Measurements from ENCODE around the gene PTOV1.

PTOV1 gene

GRCh38 chr19:49879243-49879963, 28.4 kb downstream of the PTOV1 start:
- H3K27me3 Mint-ChIP-seq (ENCODE audit: low read depth, poor library complexity): no peaks in the 10 kb centered on the region
- no peak overlapping the region for H3K27ac Mint-ChIP-seq
- DNase-seq: no peak
- H3K36me3 Mint-ChIP-seq (ENCODE audit: low read depth): peaks cover 49% of the 10 kb centered on the region
- H3K9me3 Mint-ChIP-seq: no peaks in the 10 kb centered on the region
- H3K4me1 Mint-ChIP-seq: peaks cover 30% of the 10 kb centered on the region
- no peak overlapping the region for H3K4me3 Mint-ChIP-seq
- TF ChIP-seq CTCF (IDR thresholded peaks at IDR 0.05): no peak

GRCh38 chr19:49880162-49880869, 29.4 kb downstream of the PTOV1 start:
- Mint-ChIP-seq H3K9me3 (no peaks in the 10 kb centered on the region), H3K27ac (no peak overlapping the region), H3K36me3 (ENCODE audit: low read depth) (peaks cover 58% of the 10 kb centered on the region), H3K4me3 (no peak overlapping the region), H3K4me1 (peaks cover 22% of the 10 kb centered on the region), H3K27me3 (ENCODE audit: low read depth, poor library complexity) (no peaks in the 10 kb centered on the region)
- no peak for DNase-seq
- no peak for TF ChIP-seq CTCF (IDR thresholded peaks at IDR 0.05)

- DNase-seq: no peak
- H3K27ac Mint-ChIP-seq: no peak overlapping the region
- peaks cover 15% of the 10 kb centered on the region for H3K4me1 Mint-ChIP-seq
- peaks cover 63% of the 10 kb centered on the region for H3K36me3 Mint-ChIP-seq (ENCODE audit: low read depth)
- TF ChIP-seq CTCF (IDR thresholded peaks at IDR 0.05): no peak
- no peaks in the 10 kb centered on the region for H3K9me3 Mint-ChIP-seq
- H3K4me3 Mint-ChIP-seq: no peak overlapping the region
- H3K27me3 Mint-ChIP-seq (ENCODE audit: low read depth, poor library complexity): no peaks in the 10 kb centered on the region
These were observed 30.2 kb downstream of the PTOV1 start for GRCh38 chr19:49881186-49881585.

- no peak for DNase-seq
- Mint-ChIP-seq H3K27ac (no peak overlapping the region), H3K4me1 (peaks cover 15% of the 10 kb centered on the region), H3K4me3 (no peak overlapping the region), H3K9me3 (no peaks in the 10 kb centered on the region), H3K27me3 (ENCODE audit: low read depth, poor library complexity) (no peaks in the 10 kb centered on the region), H3K36me3 (ENCODE audit: low read depth) (peaks cover 68% of the 10 kb centered on the region)
- no peak for TF ChIP-seq CTCF (IDR thresholded peaks at IDR 0.05)
These were observed 30.9 kb downstream of the PTOV1 start for GRCh38 chr19:49881672-49882394.

- Mint-ChIP-seq H3K27me3 (ENCODE audit: low read depth, poor library complexity) (no peaks in the 10 kb centered on the region), H3K9me3 (no peaks in the 10 kb centered on the region), H3K4me3 (no peak overlapping the region), H3K4me1 (peaks cover 15% of the 10 kb centered on the region), H3K27ac (no peak overlapping the region), H3K36me3 (ENCODE audit: low read depth) (peaks cover 68% of the 10 kb centered on the region)
- DNase-seq: no peak
- no peak for TF ChIP-seq CTCF (IDR thresholded peaks at IDR 0.05)
These were observed 31.7 kb downstream of the PTOV1 start for GRCh38 chr19:49882643-49883042.

Measured in nephron progenitor cell (in vitro differentiated cells).